IPS DF 19.7 (cell line): ENCODE measurements around the gene TSPAN14.

Experiments
- DNase-seq: peaks from one replicate; pipeline ENCODE4 v3.0.0-alpha.2; 2013; ENCODE audit warnings: low read depth, low spot score

TSPAN14 gene

DNA sequence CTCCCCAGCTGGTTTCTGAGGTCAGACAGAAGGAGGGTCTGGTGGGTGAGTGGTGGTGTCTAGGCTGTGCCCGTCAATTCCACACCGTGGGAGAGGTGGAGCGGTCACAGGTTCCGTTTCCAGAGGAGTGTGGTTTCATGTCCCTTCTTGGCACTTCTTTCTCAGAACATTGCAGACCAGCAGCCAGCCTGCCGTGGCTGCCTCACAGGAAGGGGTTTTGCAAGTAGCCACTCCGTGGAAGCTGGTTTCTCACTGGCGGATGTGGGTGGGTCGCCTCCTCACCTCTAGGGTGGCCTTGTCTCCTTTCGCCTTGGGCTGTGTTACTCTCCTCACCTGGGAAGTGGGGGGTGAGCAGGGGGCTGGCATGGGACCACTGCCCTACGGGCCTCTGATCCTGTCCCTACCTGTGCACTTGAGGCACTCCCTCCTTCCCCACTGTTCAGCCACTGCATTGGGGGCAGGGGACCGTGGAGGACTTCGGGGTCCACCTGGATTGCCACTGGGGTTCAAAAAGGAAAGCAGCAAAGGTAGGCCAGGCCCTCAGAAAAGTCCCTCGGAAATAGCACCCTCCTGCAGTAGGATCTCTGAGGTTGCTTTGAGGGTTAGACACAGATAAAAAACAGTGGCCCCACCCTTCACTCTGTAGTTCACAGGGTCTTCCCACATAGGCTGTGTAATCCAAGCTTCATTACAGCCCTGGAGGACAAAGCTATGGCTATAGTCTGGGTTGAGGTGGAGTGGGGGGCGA is 33.9 kb downstream of the TSPAN14 start:
- no peak for DNase-seq

DNA sequence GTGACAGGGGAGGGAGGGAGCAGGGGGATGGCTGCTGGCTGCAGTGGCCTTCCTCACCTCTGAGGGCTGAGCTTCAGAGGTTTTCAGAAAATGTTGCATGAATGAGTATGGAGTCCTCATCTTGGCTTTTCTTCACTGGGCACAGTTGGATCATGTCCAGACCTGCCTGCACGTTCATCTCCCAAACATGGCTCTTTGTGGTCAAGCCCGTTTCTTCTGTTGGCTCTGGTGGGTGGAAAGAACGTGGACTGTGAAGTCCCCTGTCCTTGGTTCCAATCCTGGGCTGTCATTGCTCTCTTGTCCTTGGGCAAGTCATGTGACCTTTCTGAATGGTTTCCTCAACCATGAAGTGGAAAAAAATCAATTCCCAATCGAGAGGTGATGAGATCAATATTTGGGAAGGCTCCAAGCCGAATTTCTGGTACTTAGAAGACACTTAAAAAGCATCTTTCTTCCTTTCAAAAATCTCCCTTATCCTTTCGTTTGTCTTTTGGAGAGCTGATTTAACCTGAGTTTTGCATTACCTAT is 34.5 kb downstream of the TSPAN14 start:
- DNase-seq = no peak

DNA sequence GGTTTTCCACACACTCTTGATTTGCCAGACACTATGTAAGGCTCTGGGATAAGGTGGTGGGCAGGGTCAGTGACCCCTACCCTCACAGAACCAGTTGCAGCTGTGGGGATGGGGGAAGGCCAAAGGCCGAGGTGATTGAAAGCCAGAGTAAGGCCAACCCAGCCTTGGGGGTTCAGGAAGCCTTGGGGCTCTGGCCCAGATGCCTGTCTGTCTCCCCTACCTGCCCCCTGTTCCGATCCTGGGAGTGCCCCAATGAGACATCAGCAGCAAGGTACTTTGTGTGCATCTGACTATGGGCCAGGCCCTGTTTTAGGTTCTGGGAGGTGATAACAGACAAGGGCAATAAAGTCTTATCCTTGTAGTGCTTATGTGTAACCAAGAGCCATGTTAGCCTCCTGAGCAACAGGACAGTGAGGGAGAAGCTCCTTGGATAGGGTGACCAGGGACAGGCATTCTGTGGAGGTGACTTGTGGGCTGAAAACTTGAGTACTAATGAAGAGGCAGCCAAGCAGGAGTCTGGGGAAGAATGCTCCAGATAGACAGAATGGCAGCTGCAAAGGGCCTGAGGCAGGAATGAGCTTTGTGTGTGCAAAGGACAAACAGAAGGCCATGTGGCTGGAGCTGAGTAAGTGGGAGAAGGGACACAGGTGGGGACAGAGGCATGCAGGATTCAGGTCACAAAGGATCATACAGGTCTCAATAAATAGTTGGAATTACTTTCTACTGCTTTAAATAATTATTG is 35.4 kb downstream of the TSPAN14 start:
- no peak for DNase-seq

GRCh38 chr10:80491251-80492102 is 37.4 kb downstream of the TSPAN14 start:
- no peak for DNase-seq

DNA sequence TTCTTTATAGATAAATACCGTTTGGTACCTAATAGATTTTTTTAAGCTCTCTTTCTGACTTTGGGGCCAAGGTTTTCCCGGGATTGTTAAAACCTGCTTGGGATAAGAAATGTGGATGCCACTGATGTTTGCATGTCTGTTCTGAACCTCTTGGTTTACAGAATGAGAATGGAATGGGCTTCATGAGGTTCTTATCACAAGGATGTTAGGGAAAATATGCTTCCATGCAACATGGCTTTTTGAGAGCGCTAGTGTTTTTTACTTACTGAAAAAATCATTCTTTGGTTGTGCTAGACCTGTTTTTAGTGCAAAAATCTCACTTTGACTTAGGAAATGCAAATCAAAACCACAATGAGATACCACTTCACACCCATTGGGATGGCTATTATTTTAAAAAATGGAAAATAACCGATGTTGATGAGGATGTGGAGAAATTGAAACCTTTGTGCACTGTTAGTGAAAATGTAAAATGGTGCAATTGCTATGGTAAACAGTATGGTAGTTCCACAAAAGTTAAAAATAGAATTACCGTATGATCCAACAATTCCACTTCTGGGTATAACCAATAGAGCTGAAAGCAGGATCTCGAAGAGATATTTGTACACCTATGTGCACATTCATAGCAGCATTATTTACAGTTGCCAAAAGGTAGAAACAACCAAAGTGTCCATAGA is 38.9 kb downstream of the TSPAN14 start:
- no peak for DNase-seq

GRCh38 chr10:80493522-80494051 is 39.5 kb downstream of the TSPAN14 start:
- DNase-seq = no peak

GRCh38 chr10:80496555-80497172 is 42.6 kb downstream of the TSPAN14 start:
- no peak for DNase-seq

GRCh38 chr10:80497187-80498077 is 43.3 kb downstream of the TSPAN14 start:
- DNase-seq = no peak

DNA sequence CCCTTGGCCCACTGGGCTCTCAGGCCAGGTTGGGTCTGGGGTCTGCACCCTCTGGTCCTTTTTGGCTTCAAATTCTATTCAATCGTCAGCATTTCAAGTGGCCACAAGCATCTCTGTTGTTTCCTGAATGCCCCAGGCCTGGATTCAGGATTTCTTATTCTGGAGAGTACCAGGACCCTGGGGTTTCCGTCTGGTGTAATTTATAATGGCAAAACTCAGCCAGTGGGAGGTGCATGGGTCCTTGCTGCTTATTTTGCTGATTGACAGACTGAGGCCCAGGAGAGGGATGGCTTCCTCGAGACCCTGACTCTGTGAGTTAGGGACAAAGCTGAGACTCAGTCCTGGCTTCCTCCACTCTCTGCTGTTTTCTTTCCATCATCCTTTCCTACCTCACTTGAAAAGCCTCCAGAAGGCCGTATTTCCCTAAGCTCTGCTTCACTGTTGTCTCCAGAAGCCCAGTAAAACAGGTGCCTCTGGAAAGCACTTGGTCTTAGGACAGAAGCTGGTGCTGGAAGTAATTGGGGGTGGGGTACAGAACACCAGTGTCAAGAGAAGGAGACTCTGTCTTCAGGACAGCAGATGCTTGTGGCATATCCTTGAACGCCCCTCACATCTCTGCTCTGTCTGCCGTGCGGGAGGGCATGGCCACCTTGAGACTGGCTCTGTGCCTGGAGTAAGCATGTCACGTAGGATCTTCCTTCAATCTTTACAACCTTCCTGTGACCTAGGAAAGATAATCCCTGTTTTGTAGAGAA is 44.1 kb downstream of the TSPAN14 start:
- no peak for DNase-seq

- DNase-seq = no peak
Measured at GRCh38 chr10:80498833-80499741, 45.0 kb downstream of the TSPAN14 start.

- DNase-seq = no peak
Measured at GRCh38 chr10:80500572-80501380, 46.7 kb downstream of the TSPAN14 start.

DNA sequence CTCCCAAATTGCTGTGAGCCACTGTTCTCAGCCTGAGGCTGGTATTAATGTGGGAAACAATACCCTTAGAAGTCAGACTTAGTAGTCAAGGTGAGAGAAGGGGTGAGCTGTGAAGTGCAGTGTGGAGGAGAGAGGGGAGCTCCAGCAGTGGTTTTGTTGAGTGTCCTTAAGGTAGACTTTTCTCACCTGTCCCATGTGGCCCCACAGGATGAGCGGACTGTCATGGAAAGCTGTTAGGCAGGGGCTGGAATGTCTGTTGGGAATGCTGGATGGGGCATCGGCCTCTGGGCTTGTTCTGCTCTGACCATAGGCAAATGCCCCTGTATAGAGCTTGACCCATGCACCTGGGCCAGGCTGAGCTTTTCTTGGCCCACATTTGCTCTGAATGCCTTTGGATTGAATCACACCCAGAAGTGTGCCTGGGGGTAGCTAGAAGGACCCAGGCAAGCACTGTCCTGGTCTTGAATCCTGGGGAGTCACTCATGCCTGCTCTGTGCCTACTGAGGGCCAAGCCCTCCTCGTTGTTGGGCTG is 47.3 kb downstream of the TSPAN14 start:
- no peak for DNase-seq

GRCh38 chr10:80501913-80502521 is 47.9 kb downstream of the TSPAN14 start:
- DNase-seq = no peak

DNA sequence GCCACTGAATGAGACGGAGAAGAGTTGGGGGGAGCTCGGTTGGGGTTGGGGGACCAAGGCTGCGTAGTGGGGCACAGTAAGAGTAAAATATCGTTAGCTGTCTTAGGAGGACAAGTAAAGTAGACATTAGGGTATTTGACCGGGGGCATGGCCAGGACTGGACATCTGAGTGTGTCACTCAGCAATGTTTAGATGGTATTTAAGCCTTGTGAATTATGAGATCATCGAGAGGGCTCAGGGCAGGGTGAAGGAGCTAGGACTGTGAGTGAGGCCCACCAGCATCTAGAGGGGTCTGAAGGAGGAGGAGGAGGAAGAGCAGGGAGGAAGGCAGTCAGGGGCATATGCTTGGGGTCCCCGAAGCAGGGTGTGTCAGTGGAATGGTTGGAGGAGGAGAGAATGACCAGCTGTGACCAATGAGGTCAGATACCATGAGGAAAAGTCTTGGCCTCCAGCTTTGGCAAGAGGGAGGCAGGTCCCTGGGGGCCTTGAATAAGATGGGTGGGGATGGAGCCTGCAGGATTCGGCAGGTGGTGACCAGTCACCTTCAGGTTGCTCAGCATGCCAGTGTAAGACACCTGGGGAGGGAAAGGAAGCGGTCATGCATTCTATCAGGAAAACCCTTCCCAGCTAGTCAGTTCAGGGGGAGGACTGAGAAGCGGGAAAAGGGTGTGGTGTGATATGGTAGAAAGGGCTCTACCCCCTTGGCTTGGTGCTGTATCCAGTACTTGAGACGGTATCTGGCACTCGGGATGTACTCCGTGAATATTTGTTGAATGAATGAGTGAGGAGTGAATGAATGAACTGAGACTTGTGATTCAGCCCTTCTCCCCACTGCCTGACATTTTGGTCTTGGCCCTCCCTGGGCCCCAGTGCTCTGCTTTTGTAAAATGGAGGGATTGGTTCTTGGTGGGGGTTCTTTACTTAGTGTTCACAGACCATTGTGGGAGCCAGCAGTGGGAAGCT is 48.8 kb downstream of the TSPAN14 start:
- DNase-seq = no peak

DNA sequence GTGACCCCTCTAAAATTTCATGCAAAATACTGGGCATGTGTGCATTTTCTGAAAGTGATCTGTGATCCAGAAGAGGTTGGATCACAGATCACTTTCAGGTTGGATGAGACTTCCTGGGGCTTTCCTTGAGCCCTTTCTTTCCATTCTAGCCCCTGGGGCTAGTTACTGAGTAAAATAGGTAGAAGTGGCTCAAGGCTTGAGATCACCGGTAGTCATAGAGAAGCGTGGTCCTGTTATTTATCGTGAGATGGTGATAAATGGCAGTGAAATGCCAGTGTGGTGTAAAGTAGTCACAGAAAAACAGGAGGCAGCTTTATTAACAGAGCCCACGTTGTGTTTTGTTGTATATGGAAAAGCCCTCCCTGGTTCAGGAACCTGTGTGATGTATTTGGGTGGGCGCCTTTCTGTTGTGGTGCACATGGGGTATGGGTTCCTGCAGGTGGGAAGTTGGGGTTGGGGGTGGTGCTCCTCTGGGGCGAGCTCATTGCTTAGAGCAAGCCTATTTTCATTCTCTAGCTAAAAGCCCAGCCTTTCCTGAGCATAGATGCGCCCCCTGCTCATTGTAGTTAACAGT is 49.6 kb downstream of the TSPAN14 start:
- no peak for DNase-seq
